H9 (cell line): ENCODE results near the gene THOC5. TPM values are rescaled to one million over a fixed set of nuclear protein-coding genes. Genes with fewer than 3 reads are reported as not detected.

Experiments
- DNase-seq: peaks from one replicate; pipeline ENCODE4 v3.0.0-alpha.2; 2017
- H2AFZ ChIP-seq: one replicate; pipeline ENCODE4 v1.6.1; 2013; ENCODE audit warnings: mild to moderate bottlenecking, low read length, control low read depth, moderate library complexity
- H2AK5ac ChIP-seq: 2 replicates; pipeline ENCODE4 v1.6.1; 2013; ENCODE audit warnings: low read length, control low read depth, mixed read lengths; ENCODE audit not compliant: insufficient read length
- H2BK120ac ChIP-seq: one replicate; pipeline ENCODE4 v1.6.1; 2013; ENCODE audit warnings: low read depth, mild to moderate bottlenecking, low read length, control low read depth, inconsistent platforms; ENCODE audit not compliant: poor library complexity, severe bottlenecking
- H2BK12ac ChIP-seq: 2 replicates; pipeline ENCODE4 v1.6.1; 2013; ENCODE audit warnings: low read length, control low read depth, mixed read lengths, low read depth; ENCODE audit not compliant: insufficient read length
- H2BK15ac ChIP-seq: 2 replicates; pipeline ENCODE4 v1.6.1; 2013; ENCODE audit warnings: low read depth, low read length, control low read depth
- H2BK20ac ChIP-seq: one replicate; pipeline ENCODE4 v1.6.1; 2013; ENCODE audit warnings: low read depth, mild to moderate bottlenecking, low read length, control low read depth, inconsistent platforms; ENCODE audit not compliant: poor library complexity, severe bottlenecking
- H2BK5ac ChIP-seq: 2 replicates; pipeline ENCODE4 v1.6.1; 2013; ENCODE audit warnings: low read length, control low read depth, mixed read lengths; ENCODE audit not compliant: insufficient read length
- H3K14ac ChIP-seq: 2 replicates; pipeline ENCODE4 v1.6.1; 2013; ENCODE audit warnings: low read length, control low read depth; ENCODE audit not compliant: insufficient read depth
- H3K18ac ChIP-seq: 2 replicates; pipeline ENCODE4 v1.6.1; 2013; ENCODE audit warnings: low read depth, mild to moderate bottlenecking, mixed read lengths, low read length, control low read depth; ENCODE audit not compliant: insufficient read length
- H3K23ac ChIP-seq: 2 replicates; pipeline ENCODE4 v1.6.1; 2013; ENCODE audit warnings: low read length, control low read depth, mixed read lengths, low read depth; ENCODE audit not compliant: insufficient read length
- H3K23me2 ChIP-seq: 2 replicates; pipeline ENCODE4 v1.6.1; 2013; ENCODE audit warnings: low read depth, mild to moderate bottlenecking, mixed read lengths, low read length, control low read depth; ENCODE audit not compliant: insufficient read length, poor library complexity, severe bottlenecking
- H3K27ac ChIP-seq: 2 replicates; pipeline ENCODE4 v1.5.1; 2013; ENCODE audit warnings: low read length, control low read depth, mixed read lengths, low read depth; ENCODE audit not compliant: insufficient read length
- H3K27me3 ChIP-seq: 2 replicates; pipeline ENCODE4 v1.6.1; 2013; ENCODE audit warnings: low read length, control low read depth, inconsistent platforms; ENCODE audit not compliant: insufficient read depth
- H3K4ac ChIP-seq: 2 replicates; pipeline ENCODE4 v1.6.1; 2013; ENCODE audit warnings: low read depth, mild to moderate bottlenecking, control low read depth, inconsistent platforms, low read length, moderate library complexity
- H3K4me1 ChIP-seq: 2 replicates; pipeline ENCODE4 v1.6.1; 2013; ENCODE audit warnings: low read length, control low read depth, inconsistent platforms; ENCODE audit not compliant: insufficient read depth
- H3K4me2 ChIP-seq: 2 replicates; pipeline ENCODE4 v1.6.1; 2013; ENCODE audit warnings: low read length, control low read depth, mixed read lengths; ENCODE audit not compliant: insufficient read length, insufficient read depth
- H3K56ac ChIP-seq: 2 replicates; pipeline ENCODE4 v1.6.1; 2013; ENCODE audit warnings: low read depth, mild to moderate bottlenecking, mixed read lengths, low read length, control low read depth; ENCODE audit not compliant: insufficient read length
- H3K79me1 ChIP-seq: 2 replicates; pipeline ENCODE4 v1.6.1; 2013; ENCODE audit warnings: low read depth, mild to moderate bottlenecking, moderate library complexity, low read length, control low read depth, inconsistent platforms; ENCODE audit not compliant: insufficient read depth, poor library complexity, severe bottlenecking
- H3K79me2 ChIP-seq: 2 replicates; pipeline ENCODE4 v1.6.1; 2013; ENCODE audit warnings: low read length, control low read depth, inconsistent platforms; ENCODE audit not compliant: insufficient read depth
- H3K9ac ChIP-seq: 2 replicates; pipeline ENCODE4 v1.6.1; 2013; ENCODE audit warnings: low read length, control low read depth, mixed read lengths; ENCODE audit not compliant: insufficient read length; ENCODE audit errors: extremely low read depth
- H3K9me3 ChIP-seq: one replicate; pipeline ENCODE4 v1.6.1; 2013; ENCODE audit warnings: low read depth, low read length, inconsistent platforms; ENCODE audit not compliant: control insufficient read depth
- H3T11ph ChIP-seq: one replicate; pipeline ENCODE4 v1.6.1; 2013; ENCODE audit warnings: mild to moderate bottlenecking, low read length, control low read depth, inconsistent platforms
- H4K20me1 ChIP-seq: one replicate; pipeline ENCODE4 v1.6.1; 2013; ENCODE audit not compliant: control insufficient read depth, insufficient read length, insufficient read depth
- H4K5ac ChIP-seq: 2 replicates; pipeline ENCODE4 v1.6.1; 2013; ENCODE audit warnings: low read depth, mild to moderate bottlenecking, mixed read lengths, low read length, control low read depth; ENCODE audit not compliant: insufficient read length
- H4K8ac ChIP-seq: replicated peaks from 2 replicates; pipeline ENCODE4 v1.6.1; 2013; ENCODE audit warnings: low read length, control low read depth, mixed read lengths, low read depth; ENCODE audit not compliant: insufficient read length
- H4K91ac ChIP-seq: 2 replicates; pipeline ENCODE4 v1.6.1; 2013; ENCODE audit warnings: low read depth, mild to moderate bottlenecking, moderate library complexity, mixed read lengths, low read length, control low read depth; ENCODE audit not compliant: insufficient read length
- H3K27ac Mint-ChIP-seq, 3 experiments: 2 replicates in 2 of 3; 3 replicates in 1 of 3; pipeline ENCODE4 v1.8.0; 2020 to 2021; ENCODE audit warnings: mixed read lengths in 3 of 3, mild to moderate bottlenecking in 1 of 3, moderate library complexity in 1 of 3
- H3K27me3 Mint-ChIP-seq: 2 replicates; pipeline ENCODE4 v1.8.0; 2021; ENCODE audit warnings: low read depth, mild to moderate bottlenecking, moderate library complexity, mixed read lengths
- H3K36me3 Mint-ChIP-seq, 3 experiments: 2 replicates in 2 of 3; 3 replicates in 1 of 3; pipeline ENCODE4 v1.8.0; 2020 to 2021; ENCODE audit warnings: low read depth in 3 of 3, mixed read lengths in 3 of 3; ENCODE audit not compliant: insufficient read depth in 1 of 3
- H3K4me1 Mint-ChIP-seq, 2 experiments: 2 replicates each; pipeline ENCODE4 v1.8.0; 2020; ENCODE audit warnings: mixed read lengths in 2 of 2
- H3K4me3 Mint-ChIP-seq, 2 experiments: 2 replicates in 1 of 2; 3 replicates in 1 of 2; pipeline ENCODE4 v1.8.0; 2020 to 2021; ENCODE audit warnings: mild to moderate bottlenecking in 2 of 2, mixed read lengths in 2 of 2, moderate library complexity in 1 of 2
- H3K9me3 Mint-ChIP-seq, 2 experiments: 2 replicates in 1 of 2; 3 replicates in 1 of 2; pipeline ENCODE4 v1.8.0; 2020; ENCODE audit warnings: mild to moderate bottlenecking in 2 of 2, mixed read lengths in 2 of 2, moderate library complexity in 1 of 2
- CTCF ChIP-seq: fragments of 200-600 bp; sonication (generic); conservative IDR thresholded peaks from 3 replicates; pipeline ENCODE4 v1.8.0; 2021; ENCODE audit warnings: antibody characterized with exemption, mild to moderate bottlenecking
- WGBS: extraction: QIAGEN DNeasy Blood & Tissue Kit; methylation state at CpG from one replicate; pipeline ENCODE4 v1.1.7; 2013; ENCODE audit warnings: missing lambda C conversion rate, low lambda C conversion rate, mixed read lengths; ENCODE audit not compliant: insufficient read length; ENCODE audit errors: extremely low coverage; 5-methylcytosine and 5-hydroxymethylcytosine counted together
- total RNA-seq: library from RNA; stranded (reverse); gene quantifications from 2 replicates; pipeline ENCODE4 v1.2.1, GENCODE V29; 2021

Gene THOC5
- total RNA-seq, 1 experiment from 2014 or later, result 71.8 TPM

GRCh38 chr22:29469755-29470154 is 83.8 kb downstream of the THOC5 start:
- peaks cover 6% of the 10 kb centered on the region for H3K23me2 ChIP-seq
- no peak overlapping the region for H3K27ac ChIP-seq
- no peak overlapping the region for H4K8ac ChIP-seq
- H3K79me2 ChIP-seq, result no peaks in the 10 kb centered on the region
- no peak overlapping the region for H4K5ac ChIP-seq
- H4K20me1 ChIP-seq, result no peaks in the 10 kb centered on the region
- Mint-ChIP-seq H3K27ac (peak overlapping the region in 1 of 3 experiments; percentile 10; a peak in 1 of 7 replicates), H3K9me3 (no peaks in the 10 kb centered on the region), H3K4me3 (peak overlapping the region; percentile 76 to 79), H3K36me3 (no peaks in the 10 kb centered on the region), H3K4me1 (peaks cover 9 to 13% of the 10 kb centered on the region in 2 experiments), H3K27me3 (peaks cover 63% of the 10 kb centered on the region)
- no peak overlapping the region for H2BK20ac ChIP-seq
- H3K4ac ChIP-seq, result no peak overlapping the region
- H3K23ac ChIP-seq, result no peak overlapping the region
- H2BK12ac ChIP-seq, result no peak overlapping the region
- no CpG with 5 or more reads among the region's 9 CpGs for WGBS
- peak; percentile 58 for DNase-seq
- no peaks in the 10 kb centered on the region; the same call in 1 of the 2 replicates for H3K27me3 ChIP-seq
- no peak overlapping the region for H2AK5ac ChIP-seq
- no peak for TF ChIP-seq CTCF
- no peaks in the 10 kb centered on the region for H3K79me1 ChIP-seq
- no peak overlapping the region for H3K18ac ChIP-seq
- no peak overlapping the region for H3K14ac ChIP-seq
- no peaks in the 10 kb centered on the region for H3K9me3 ChIP-seq
- no peak overlapping the region for H3K9ac ChIP-seq
- H2AFZ ChIP-seq, result no peak overlapping the region
- H4K91ac ChIP-seq, result no peak overlapping the region
- no peak overlapping the region for H2BK15ac ChIP-seq
- no peaks in the 10 kb centered on the region for H3K4me1 ChIP-seq
- no peak overlapping the region for H3T11ph ChIP-seq
- no peak overlapping the region for H2BK5ac ChIP-seq
- no peak overlapping the region for H2BK120ac ChIP-seq
- peak overlapping the region; percentile 70 for H3K4me2 ChIP-seq
- H3K56ac ChIP-seq, result no peak overlapping the region
